IPS DF 4.7 (cell line): ENCODE data around the gene BAHCC1.

ENCODE experiments used
- DNase-seq: peaks from one replicate; pipeline ENCODE4 v3.0.0-alpha.2; 2013; ENCODE audit warnings: low spot score; ENCODE audit errors: extremely low read depth

BAHCC1 gene

GRCh38 chr17:81440511-81441244 is 45.4 kb downstream of the BAHCC1 start:
- no peak for DNase-seq

GRCh38 chr17:81442791-81443190 is 47.5 kb downstream of the BAHCC1 start:
- no peak for DNase-seq

- DNase-seq: no peak
Observed at GRCh38 chr17:81443269-81443668, 48.0 kb downstream of the BAHCC1 start.

GRCh38 chr17:81444610-81445339 is 49.5 kb downstream of the BAHCC1 start:
- DNase-seq: no peak

- DNase-seq: no peak
Observed at GRCh38 chr17:81445642-81446503, 50.6 kb downstream of the BAHCC1 start.

- DNase-seq: no peak
Observed at GRCh38 chr17:81447331-81447933, 52.2 kb downstream of the BAHCC1 start.

- DNase-seq: no peak
Observed at GRCh38 chr17:81448442-81448841, 53.2 kb downstream of the BAHCC1 start.

- no peak for DNase-seq
Observed at GRCh38 chr17:81448950-81449349, 53.7 kb downstream of the BAHCC1 start.

GRCh38 chr17:81449351-81449750 is 54.1 kb downstream of the BAHCC1 start:
- DNase-seq: no peak

GRCh38 chr17:81451823-81452222 is 56.6 kb downstream of the BAHCC1 start:
- DNase-seq: no peak

- no peak for DNase-seq
Observed at GRCh38 chr17:81452551-81452950, 57.3 kb downstream of the BAHCC1 start.

GRCh38 chr17:81453076-81453475 is 57.8 kb downstream of the BAHCC1 start:
- DNase-seq: no peak

GRCh38 chr17:81453712-81454111 is 58.5 kb downstream of the BAHCC1 start:
- no peak for DNase-seq

- no peak for DNase-seq
Observed at GRCh38 chr17:81454473-81454872, 59.2 kb downstream of the BAHCC1 start.

GRCh38 chr17:81455387-81455786 is 60.1 kb downstream of the BAHCC1 start:
- no peak for DNase-seq

- no peak for DNase-seq
Observed at GRCh38 chr17:81456091-81456490, 60.8 kb downstream of the BAHCC1 start.

GRCh38 chr17:81456798-81457197 is 61.5 kb downstream of the BAHCC1 start:
- DNase-seq: no peak

- no peak for DNase-seq
Observed at GRCh38 chr17:81457401-81457800, 62.1 kb downstream of the BAHCC1 start.

GRCh38 chr17:81457917-81458555 is 62.8 kb downstream of the BAHCC1 start:
- no peak for DNase-seq

- DNase-seq: no peak
Observed at GRCh38 chr17:81458628-81459027, 63.4 kb downstream of the BAHCC1 start.

- no peak for DNase-seq
Observed at GRCh38 chr17:81459224-81459623, 64.0 kb downstream of the BAHCC1 start.
